Activated effector memory CD4-positive, alpha-beta T cell treated with Interleukin-2 at 50 U/mL for 16 hours (primary cell): ENCODE results near the gene VPS52.

ENCODE experiments used
- DNase-seq: peaks from one replicate; pipeline ENCODE4 v3.0.0-alpha.2; 2020

VPS52 gene

GRCh38 chr6:33271468-33272274 lies at the start of gene VPS52, which contains the start of gene RPS18:
Gene VPS52 (minus strand): TSS chr6:33271876. CDS start chr6:33271675, 201 bp downstream.
Gene RPS18 (plus strand): TSS chr6:33272075. CDS start chr6:33272120, 45 bp downstream.
- peak; percentile 85 for DNase-seq

- no peak for DNase-seq
Measured at GRCh38 chr6:33321227-33321626, 49.6 kb upstream of the VPS52 start.

GRCh38 chr6:33320315-33321181 lies 48.9 kb upstream of the VPS52 start:
- DNase-seq: no peak

- no peak for DNase-seq
Measured at GRCh38 chr6:33319939-33320314, 48.3 kb upstream of the VPS52 start.

GRCh38 chr6:33318426-33319073 lies 46.9 kb upstream of the VPS52 start:
- DNase-seq: no peak

- DNase-seq: peak; percentile 93
Measured at GRCh38 chr6:33317669-33318425, 46.2 kb upstream of the VPS52 start, which contains the start of gene ZBTB22. Gene ZBTB22 (minus strand): TSS chr6:33317744. CDS start chr6:33316916, 828 bp downstream.

- DNase-seq: no peak
Measured at GRCh38 chr6:33317419-33317668, 45.7 kb upstream of the VPS52 start.

- DNase-seq: no peak
Measured at GRCh38 chr6:33316603-33317418, 45.1 kb upstream of the VPS52 start.

- DNase-seq: no peak
Measured at GRCh38 chr6:33315793-33316602, 44.3 kb upstream of the VPS52 start.

- no peak for DNase-seq
Measured at GRCh38 chr6:33314943-33315792, 43.5 kb upstream of the VPS52 start.

- DNase-seq: peak; percentile 48
Measured at GRCh38 chr6:33314515-33314942, 42.9 kb upstream of the VPS52 start.

GRCh38 chr6:33313709-33314514 lies 42.2 kb upstream of the VPS52 start, which contains the start of gene TAPBP:
Gene TAPBP (minus strand): TSS chr6:33314078. CDS start chr6:33314041, 37 bp downstream.
- peak; percentile 69 for DNase-seq

- DNase-seq: peak; percentile 20
Measured at GRCh38 chr6:33313105-33313708, 41.5 kb upstream of the VPS52 start.

GRCh38 chr6:33312361-33313104 lies 40.9 kb upstream of the VPS52 start:
- DNase-seq: peak; percentile 69

- no peak for DNase-seq
Measured at GRCh38 chr6:33306356-33306755, 34.7 kb upstream of the VPS52 start.

GRCh38 chr6:33305052-33305451 lies 33.4 kb upstream of the VPS52 start:
- no peak for DNase-seq

- no peak for DNase-seq
Measured at GRCh38 chr6:33304216-33304615, 32.5 kb upstream of the VPS52 start.

- no peak for DNase-seq
Measured at GRCh38 chr6:33301877-33302276, 30.2 kb upstream of the VPS52 start.
